ENCODE measurements around the gene NFKBIZ.
"Not testable (repeated sequence)": the region's sequence is repeated elsewhere in the genome, so short reads cannot be mapped to it uniquely, and the experiment has no call there.

Gene NFKBIZ

GRCh38 chr3:101890716-101891115, 41.4 kb downstream of the NFKBIZ start:
- DNase-seq, result no peak
- H3K27me3 Mint-ChIP-seq, result no peaks in the 10 kb centered on the region
- H3K4me3 Mint-ChIP-seq, result no peak overlapping the region
- no peak overlapping the region for H3K27ac Mint-ChIP-seq
- no peaks in the 10 kb centered on the region for H3K36me3 Mint-ChIP-seq (ENCODE audit: low read depth)
- no peaks in the 10 kb centered on the region for H3K9me3 Mint-ChIP-seq
- H3K4me1 Mint-ChIP-seq (ENCODE audit: low read depth), result peaks cover 4% of the 10 kb centered on the region

GRCh38 chr3:101892648-101893047, 43.3 kb downstream of the NFKBIZ start:
- H3K4me3 Mint-ChIP-seq, result no peak overlapping the region
- no peaks in the 10 kb centered on the region for H3K27me3 Mint-ChIP-seq
- H3K36me3 Mint-ChIP-seq (ENCODE audit: low read depth), result no peaks in the 10 kb centered on the region

GRCh38 chr3:101896083-101896757, 46.9 kb downstream of the NFKBIZ start:
- Mint-ChIP-seq H3K27me3 (no peaks in the 10 kb centered on the region), H3K27ac (no peak overlapping the region), H3K36me3 (ENCODE audit: low read depth) (no peaks in the 10 kb centered on the region), H3K9me3 (peaks cover 6% of the 10 kb centered on the region), H3K4me1 (ENCODE audit: low read depth) (no peaks in the 10 kb centered on the region), H3K4me3 (no peak overlapping the region)
- DNase-seq, result no peak

More at GRCh38 chr3:101892648-101893047, 43.3 kb downstream of the NFKBIZ start:
- Mint-ChIP-seq H3K27ac (no peak overlapping the region), H3K9me3 (peaks cover 6% of the 10 kb centered on the region), H3K4me1 (ENCODE audit: low read depth) (peaks cover 4% of the 10 kb centered on the region)
- DNase-seq, result no peak

- Mint-ChIP-seq H3K4me1 (ENCODE audit: low read depth) (peaks cover 5% of the 10 kb centered on the region), H3K36me3 (ENCODE audit: low read depth) (no peaks in the 10 kb centered on the region), H3K27me3 (no peaks in the 10 kb centered on the region), H3K4me3 (no peak overlapping the region), H3K27ac (no peak overlapping the region), H3K9me3 (peaks cover 6% of the 10 kb centered on the region)
- DNase-seq, result no peak
Observed at GRCh38 chr3:101897013-101897412, 47.7 kb downstream of the NFKBIZ start.

- Mint-ChIP-seq H3K9me3 (peaks cover 6% of the 10 kb centered on the region), H3K36me3 (ENCODE audit: low read depth) (no peaks in the 10 kb centered on the region), H3K27ac (no peak overlapping the region), H3K27me3 (no peaks in the 10 kb centered on the region), H3K4me3 (no peak overlapping the region), H3K4me1 (ENCODE audit: low read depth) (peaks cover 8% of the 10 kb centered on the region)
- DNase-seq, result no peak
Observed at GRCh38 chr3:101898039-101898438, 48.7 kb downstream of the NFKBIZ start.

GRCh38 chr3:101898752-101899169, 49.4 kb downstream of the NFKBIZ start:
- Mint-ChIP-seq H3K4me3 (no peak overlapping the region), H3K27ac (no peak overlapping the region), H3K36me3 (ENCODE audit: low read depth) (no peaks in the 10 kb centered on the region), H3K4me1 (ENCODE audit: low read depth) (peaks cover 8% of the 10 kb centered on the region), H3K27me3 (no peaks in the 10 kb centered on the region), H3K9me3 (peaks cover 6% of the 10 kb centered on the region)
- no peak for DNase-seq

GRCh38 chr3:101900316-101900715, 51.0 kb downstream of the NFKBIZ start:
- no peaks in the 10 kb centered on the region for H3K36me3 Mint-ChIP-seq (ENCODE audit: low read depth)

GRCh38 chr3:101900736-101901135, 51.4 kb downstream of the NFKBIZ start:
- H3K4me3 Mint-ChIP-seq, result no peak overlapping the region
- H3K9me3 Mint-ChIP-seq, result peaks cover 6% of the 10 kb centered on the region
- H3K27ac Mint-ChIP-seq, result no peak overlapping the region
- DNase-seq, result no peak
- no peaks in the 10 kb centered on the region for H3K36me3 Mint-ChIP-seq (ENCODE audit: low read depth)
- no peaks in the 10 kb centered on the region for H3K27me3 Mint-ChIP-seq
- H3K4me1 Mint-ChIP-seq (ENCODE audit: low read depth), result peaks cover 8% of the 10 kb centered on the region

More at GRCh38 chr3:101900316-101900715, 51.0 kb downstream of the NFKBIZ start:
- peaks cover 6% of the 10 kb centered on the region for H3K9me3 Mint-ChIP-seq
- no peaks in the 10 kb centered on the region for H3K27me3 Mint-ChIP-seq
- H3K27ac Mint-ChIP-seq, result no peak overlapping the region
- no peak overlapping the region for H3K4me3 Mint-ChIP-seq
- no peak for DNase-seq
- H3K4me1 Mint-ChIP-seq (ENCODE audit: low read depth), result peaks cover 8% of the 10 kb centered on the region

- Mint-ChIP-seq H3K27me3 (no peaks in the 10 kb centered on the region), H3K27ac (no peak overlapping the region), H3K4me3 (no peak overlapping the region), H3K9me3 (peaks cover 3% of the 10 kb centered on the region), H3K4me1 (ENCODE audit: low read depth) (peaks cover 8% of the 10 kb centered on the region), H3K36me3 (ENCODE audit: low read depth) (no peaks in the 10 kb centered on the region)
- DNase-seq, result no peak
Observed at GRCh38 chr3:101902041-101902440, 52.7 kb downstream of the NFKBIZ start.

GRCh38 chr3:101903451-101903871, 54.1 kb downstream of the NFKBIZ start:
- no peak for DNase-seq
- Mint-ChIP-seq H3K4me1 (ENCODE audit: low read depth) (peaks cover 8% of the 10 kb centered on the region), H3K27ac (no peak overlapping the region), H3K27me3 (no peaks in the 10 kb centered on the region), H3K36me3 (ENCODE audit: low read depth) (no peaks in the 10 kb centered on the region), H3K9me3 (no peaks in the 10 kb centered on the region), H3K4me3 (no peak overlapping the region)

- not testable (repeated sequence) for H3K27ac Mint-ChIP-seq; H3K9me3 Mint-ChIP-seq; H3K27me3 Mint-ChIP-seq; H3K4me1 Mint-ChIP-seq (ENCODE audit: low read depth); H3K36me3 Mint-ChIP-seq (ENCODE audit: low read depth); DNase-seq; H3K4me3 Mint-ChIP-seq
Observed at GRCh38 chr3:101905573-101905972, 56.3 kb downstream of the NFKBIZ start.

Measured in activated T-cell treated with anti-CD3 and anti-CD28 coated beads, Interleukin-2, amount 50 U/mL, for 24 hours (primary cell).